VCaP (cell line): ENCODE measurements around the gene CDH4.

Experiments used
- H3K27ac ChIP-seq: fragments of 450-650 bp; 2 replicates; pipeline ENCODE4 v1.5.1; 2017
- CTCF ChIP-seq: fragments of 450-650 bp; conservative IDR thresholded peaks from 2 replicates; pipeline ENCODE4 v1.5.1; 2017; ENCODE audit warnings: mild to moderate bottlenecking, moderate library complexity

The CDH4 gene

GRCh38 chr20:61801857-61802442 is 549.9 kb downstream of the CDH4 start:
- no peak overlapping the region for H3K27ac ChIP-seq
- TF ChIP-seq CTCF, result no peak

- TF ChIP-seq CTCF, result no peak
- no peak overlapping the region for H3K27ac ChIP-seq
Measured at GRCh38 chr20:61802721-61803311, 550.8 kb downstream of the CDH4 start.

- no peak for TF ChIP-seq CTCF
- peak overlapping the region; percentile 24; the same call in 1 of the 2 replicates for H3K27ac ChIP-seq
Measured at GRCh38 chr20:61803416-61803914, 551.4 kb downstream of the CDH4 start.

GRCh38 chr20:61803915-61804751 is 552.1 kb downstream of the CDH4 start:
- no peak for TF ChIP-seq CTCF
- peak overlapping the region; percentile 24; the same call in 1 of the 2 replicates for H3K27ac ChIP-seq

GRCh38 chr20:61804752-61805295 is 552.8 kb downstream of the CDH4 start:
- no peak for TF ChIP-seq CTCF
- H3K27ac ChIP-seq, result no peak overlapping the region

- no peak overlapping the region for H3K27ac ChIP-seq
- TF ChIP-seq CTCF, result no peak
Measured at GRCh38 chr20:61805365-61805764, 553.3 kb downstream of the CDH4 start.

GRCh38 chr20:61805781-61806180 is 553.7 kb downstream of the CDH4 start:
- no peak for TF ChIP-seq CTCF
- no peak overlapping the region for H3K27ac ChIP-seq
